HG03095 (cell line): ENCODE results near the gene TMEM183A.

ENCODE experiments used
- ATAC-seq: cut with Tn5 transposase; IDR thresholded peaks from one replicate; pipeline ENCODE4 v1.9.1; 2021; ENCODE audit warnings: moderate library complexity; ENCODE audit not compliant: unreplicated experiment

Gene TMEM183A

DNA sequence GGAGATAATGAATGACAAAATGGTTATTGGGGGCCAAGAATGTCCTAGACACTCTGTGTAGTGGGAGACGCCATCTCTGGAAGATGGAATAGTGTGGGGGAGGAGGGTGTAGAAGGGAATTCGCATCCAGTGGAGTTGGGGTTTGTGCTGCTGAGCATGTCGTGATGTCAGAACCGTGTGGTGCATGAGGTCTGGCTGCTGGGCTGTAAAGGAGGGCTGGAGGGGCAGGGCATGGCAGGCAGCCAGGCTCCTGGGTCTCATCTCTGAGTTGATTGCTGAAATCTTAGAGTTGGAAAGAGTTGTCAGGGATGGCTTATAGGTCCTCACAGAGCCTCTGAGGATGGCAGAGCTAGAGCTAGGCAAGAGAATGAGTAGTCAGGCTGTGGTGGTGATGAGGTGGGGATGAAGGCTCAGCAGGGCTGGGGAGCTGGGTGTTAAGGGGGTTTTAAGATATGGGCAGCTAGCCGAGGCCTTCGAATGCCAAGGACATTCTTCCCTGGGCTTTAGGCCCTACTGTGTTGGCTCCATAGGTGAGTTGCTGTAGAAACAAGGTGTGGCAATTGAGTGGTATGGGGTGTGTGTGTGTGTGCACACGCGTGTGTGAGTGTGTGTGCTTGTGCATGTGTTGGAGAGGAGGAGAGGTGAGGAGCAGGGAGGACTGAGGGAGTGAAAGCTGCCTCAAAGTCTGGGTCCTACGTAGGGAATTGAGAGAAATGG, 21.1 kb downstream of the TMEM183A start:
- ATAC-seq = no peak

DNA sequence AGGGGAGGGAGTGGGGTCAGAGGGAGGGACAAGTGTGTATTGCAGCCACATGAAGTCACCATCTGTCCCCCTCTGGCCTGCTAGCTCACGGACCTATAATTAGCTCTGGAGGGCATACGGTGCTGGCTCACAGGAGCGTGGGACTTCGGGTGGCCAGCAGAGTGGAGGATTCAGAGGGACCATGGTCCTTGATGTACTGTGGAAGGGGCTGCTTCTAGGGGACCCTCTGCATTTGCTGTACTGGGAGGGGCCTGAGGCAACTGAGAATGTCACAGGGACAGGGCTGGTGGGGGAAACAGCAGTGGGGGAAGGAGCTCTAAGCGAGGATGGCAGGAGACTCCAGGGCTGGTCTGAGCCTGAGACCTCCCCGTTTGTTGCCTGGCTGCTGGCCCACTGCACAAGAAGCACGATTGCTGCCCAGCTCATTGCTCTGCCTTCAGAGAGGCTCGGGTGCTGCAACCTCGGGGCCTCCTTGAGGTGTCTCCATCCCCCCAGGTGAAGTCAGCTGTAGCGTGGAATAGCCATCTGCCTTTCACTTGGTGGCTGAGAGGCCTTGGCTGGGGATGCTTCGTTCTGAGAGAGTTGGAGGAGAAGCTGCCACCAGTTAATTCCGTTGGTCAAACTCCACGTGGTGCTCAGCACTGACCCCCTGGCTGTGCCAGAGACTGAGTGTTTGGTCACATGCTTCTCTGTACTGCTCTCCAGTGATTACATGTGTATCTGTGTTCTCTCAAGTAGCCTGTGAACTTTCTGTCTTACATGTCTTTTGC, 21.8 kb downstream of the TMEM183A start:
- ATAC-seq = no peak

DNA sequence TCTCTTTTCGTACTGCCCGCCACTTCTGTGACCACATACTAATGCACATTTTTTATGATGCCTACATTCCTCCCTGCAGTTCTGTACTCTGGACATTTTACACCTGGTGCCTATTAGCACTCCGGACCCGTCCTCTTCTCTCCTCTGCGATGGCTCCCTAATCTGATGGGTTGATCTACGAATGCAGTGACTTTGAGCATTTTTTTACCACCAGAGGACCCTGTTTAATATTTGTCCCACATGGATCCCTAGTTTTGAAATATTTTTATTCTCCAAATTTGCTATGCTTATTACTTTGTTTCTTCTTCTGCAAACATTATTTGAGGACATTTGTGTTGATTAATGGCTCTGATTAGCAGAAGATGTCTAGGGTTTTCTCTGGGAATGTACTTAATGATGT, 24.3 kb downstream of the TMEM183A start:
- ATAC-seq = no peak

DNA sequence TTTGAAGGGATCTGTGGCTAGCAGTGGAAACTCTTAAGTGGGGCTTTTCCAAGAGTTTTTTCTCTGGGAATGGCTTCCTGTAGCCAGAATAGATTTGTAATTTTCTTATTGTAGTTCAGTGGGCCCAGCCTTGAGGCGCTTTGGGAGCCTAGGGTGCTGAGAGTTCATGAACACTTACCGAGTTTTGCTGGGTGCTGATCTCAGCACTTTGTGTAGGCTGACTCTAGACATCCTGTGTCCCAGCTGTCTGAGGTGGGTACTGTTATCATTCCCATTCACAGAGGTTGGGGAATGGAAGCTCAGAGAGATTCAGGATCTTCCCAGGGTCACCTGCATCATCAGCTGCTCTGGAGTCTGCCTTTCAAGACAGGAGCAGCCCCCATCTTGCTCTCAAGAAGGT, 26.1 kb downstream of the TMEM183A start:
- ATAC-seq = no peak

DNA sequence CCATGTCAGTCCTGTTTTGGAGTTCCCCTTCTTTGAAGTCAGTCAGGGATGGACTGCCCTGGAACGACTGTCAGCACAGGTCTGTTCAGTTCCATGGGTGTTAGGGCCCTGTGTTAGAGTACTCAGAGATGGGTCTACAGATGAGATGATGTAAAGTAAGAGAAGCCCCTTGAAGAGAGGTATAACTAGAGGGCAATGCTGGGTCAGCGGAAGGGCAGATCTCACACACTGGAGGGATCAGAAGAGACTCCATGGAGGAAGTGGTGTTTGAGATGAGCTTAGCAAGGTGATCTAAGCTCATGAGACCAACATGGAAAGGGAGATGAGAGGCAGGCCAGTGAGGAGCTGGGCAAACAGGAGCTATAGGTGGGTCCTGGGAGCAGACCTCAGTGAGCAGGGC, 26.7 kb downstream of the TMEM183A start:
- ATAC-seq = no peak

DNA sequence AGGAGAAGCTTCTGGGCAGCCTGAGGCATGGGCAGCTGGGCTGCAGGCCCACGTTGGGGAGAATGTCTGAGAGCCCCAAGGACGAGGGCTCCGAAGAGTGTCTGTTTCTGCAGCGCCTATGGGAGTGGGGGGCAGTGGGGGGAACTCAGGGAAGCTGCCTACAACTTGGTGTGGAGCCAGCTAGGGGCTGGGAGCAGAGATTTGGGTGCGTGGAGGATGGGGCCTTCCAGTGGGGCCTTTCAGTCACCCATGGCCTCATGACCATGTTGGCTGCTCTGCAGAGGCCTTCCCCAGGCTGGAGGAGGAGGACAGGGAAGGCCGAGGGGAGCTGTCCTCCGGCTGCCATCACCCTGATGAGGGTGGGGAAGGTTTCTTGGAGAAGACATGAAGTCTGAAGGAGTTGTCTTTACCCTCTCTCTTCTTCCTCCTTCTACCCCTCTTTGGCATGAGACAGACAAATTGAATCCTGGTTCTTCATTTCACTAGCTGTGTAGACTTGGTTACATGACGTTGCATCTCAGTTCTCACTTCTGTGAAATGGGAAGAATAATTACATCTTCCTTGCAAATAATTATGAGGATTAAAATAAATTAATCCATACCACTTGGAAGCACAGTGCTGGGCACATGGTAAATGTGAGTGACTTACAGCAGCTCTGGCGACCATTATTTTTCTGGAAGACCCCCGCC, 27.4 kb downstream of the TMEM183A start:
- ATAC-seq = no peak

DNA sequence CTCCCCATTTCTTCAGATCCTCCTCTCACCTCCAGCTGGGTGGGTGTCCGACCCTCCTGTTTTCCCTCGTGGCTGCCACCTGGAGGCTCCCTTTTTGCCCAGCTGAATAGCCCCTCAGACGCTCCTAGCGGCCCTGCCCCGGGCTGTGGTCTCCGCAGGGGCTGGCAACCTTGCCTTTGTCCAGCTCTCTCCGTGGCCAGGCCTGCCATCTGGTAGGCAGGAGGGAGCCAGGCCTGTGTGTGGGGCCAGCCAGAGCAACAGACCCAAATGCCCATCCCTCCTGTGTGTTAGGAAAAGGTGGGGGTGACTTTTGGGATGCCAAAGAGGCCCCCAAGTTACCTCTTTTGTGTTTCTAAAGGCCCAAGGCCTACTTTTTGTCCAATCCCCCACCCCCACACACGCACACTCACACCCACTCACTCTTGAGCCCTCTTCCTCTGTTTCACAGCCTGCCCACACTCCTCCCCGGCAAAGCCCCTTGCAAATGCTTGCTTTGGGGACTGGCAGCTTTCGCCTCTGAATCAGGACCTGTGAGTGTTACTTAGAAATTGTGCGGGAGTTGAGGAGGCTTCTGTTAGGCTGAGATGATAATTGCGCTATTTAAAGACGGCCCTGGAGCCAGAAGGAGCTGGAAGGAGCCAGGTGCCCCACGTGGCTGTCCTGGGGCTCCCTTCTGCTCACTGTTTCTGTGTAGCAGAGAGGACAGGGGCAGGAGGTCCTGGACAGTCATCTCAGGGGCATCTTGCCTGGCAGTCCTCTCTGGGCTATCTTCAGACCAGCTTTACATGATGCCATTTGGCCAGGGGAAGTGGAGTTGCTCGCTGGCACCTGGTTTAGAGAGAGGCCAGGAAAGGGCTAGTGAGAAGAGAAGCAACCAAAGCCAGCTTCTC, 28.2 kb downstream of the TMEM183A start:
- no peak for ATAC-seq

DNA sequence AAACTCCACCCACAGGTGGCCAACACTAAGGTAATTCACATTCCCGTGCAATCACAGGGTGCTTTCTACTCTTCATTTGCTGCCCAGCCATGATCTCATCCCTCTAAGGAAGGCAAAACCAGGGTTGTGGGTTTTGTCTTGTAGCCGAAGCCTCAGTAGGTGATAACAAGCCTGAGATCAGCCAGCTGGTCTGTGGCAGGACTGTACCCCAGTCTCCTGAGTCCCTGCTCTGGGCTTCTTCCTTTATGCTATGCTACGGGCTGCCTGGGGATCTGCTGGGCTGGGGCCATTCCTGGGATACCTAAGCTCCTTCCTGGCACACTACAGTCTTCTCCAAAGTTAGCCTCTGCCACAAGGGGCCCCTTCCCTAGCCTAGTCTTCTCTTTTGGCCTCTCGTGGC, 29.0 kb downstream of the TMEM183A start:
- ATAC-seq = no peak

DNA sequence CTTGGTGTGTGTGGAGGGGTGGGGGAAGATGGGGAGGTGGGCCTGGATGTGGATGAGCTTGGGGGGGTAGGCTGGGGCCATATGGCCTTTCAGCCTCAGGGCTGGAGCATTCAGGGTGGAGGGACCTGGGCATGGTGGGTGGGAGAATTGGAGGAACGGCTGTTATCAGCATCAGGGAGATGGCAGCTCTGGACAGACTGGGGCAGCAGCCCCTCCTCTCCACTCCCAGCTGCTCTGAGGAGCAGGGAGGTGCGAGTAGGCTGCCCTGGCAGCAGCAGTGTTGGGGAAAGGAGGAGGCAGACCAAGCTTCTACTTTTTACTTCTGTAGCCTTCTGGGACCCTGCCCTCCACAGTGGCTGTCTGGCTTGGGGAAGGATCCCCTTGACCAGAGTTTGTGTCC, 29.4 kb downstream of the TMEM183A start:
- no peak for ATAC-seq

DNA sequence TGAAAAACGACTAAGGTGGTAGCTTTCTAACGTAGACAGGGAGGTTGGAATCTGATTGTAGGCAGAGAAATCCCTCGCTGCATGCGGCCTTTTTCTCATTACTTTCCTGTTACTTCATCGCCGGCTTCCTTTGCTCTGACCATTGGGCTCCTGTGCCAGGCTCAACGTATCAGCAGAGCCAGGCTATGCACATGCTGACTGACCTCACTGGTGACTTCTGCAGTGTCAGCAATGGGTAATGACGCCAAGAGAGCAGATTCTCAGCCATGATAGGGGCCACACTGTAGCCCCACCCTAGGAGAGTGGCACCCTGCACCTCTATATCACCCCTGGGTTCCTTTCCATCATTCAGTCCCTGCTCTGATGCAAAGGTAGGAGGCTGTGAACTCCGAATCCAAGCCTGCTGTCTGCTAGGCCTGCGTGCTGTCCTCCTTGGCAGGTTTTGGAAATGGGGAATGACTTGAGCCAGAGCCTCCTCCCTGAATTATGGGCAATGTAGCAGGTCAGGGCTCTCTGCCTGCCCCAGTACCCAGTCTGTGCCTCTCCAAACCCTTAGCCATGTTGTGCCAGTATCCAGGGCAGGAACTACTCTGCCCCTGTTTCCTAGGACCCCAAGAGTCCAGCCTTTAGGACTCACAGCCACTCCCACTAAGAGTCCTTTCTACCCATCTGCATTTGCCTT, 30.5 kb downstream of the TMEM183A start:
- ATAC-seq = no peak

DNA sequence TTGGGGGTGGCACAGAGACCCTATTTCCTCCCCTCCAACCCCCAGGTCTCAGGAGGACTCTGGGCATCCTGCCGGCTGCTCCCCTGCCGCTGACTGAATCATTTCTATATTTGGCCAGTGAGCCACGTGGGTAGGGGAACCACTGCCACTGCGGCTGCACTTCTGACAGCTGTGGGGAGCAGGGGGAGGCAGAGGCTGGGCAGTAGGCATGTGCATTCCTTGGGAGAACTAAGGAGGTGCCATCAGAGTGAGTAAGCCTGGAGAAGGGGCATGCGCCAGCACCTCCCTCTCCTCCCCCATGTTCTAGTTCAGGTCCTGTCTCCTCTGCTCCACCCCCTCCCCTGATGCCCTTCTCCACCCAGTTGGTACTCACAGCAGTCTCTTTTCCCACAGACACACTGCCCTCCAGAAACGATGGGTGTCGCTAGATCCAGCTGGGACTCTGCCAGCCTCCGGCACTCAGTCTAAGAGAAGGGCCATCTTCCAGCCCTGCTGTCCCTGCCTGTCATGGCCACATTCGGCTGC, 31.1 kb downstream of the TMEM183A start:
- peak; percentile 55 for ATAC-seq

DNA sequence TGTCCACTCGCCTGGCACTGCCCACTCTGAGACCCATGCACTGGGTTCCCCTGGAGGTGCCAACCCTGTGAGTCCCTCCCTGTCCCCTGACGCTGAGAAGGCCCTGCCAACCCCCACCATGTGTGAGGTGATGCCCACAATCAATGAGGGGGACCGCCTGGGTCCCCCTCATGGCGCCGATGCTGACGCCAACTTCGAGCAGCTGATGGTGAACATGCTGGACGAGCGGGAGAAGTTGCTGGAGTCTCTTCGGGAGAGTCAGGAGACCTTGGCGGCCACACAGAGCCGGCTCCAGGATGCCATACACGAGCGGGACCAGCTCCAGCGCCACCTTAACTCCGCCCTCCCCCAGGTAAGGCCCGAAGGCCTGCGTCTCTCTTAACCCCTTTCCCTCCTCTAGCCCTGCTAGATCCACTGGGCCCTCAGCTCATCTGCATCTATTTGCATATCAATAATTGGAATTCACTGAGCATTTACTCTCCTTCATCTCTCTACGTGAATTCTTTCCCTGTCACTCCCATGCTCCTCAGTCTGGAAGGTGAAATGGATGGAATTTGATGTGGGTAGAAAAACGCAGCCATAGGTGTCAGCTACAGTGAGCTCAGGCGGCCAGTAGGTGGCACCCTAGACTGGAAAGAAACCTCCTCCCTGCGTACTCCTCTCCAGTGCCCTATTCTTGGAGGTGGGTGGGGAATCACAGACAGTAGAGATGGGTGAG, 31.9 kb downstream of the TMEM183A start:
- no peak for ATAC-seq

DNA sequence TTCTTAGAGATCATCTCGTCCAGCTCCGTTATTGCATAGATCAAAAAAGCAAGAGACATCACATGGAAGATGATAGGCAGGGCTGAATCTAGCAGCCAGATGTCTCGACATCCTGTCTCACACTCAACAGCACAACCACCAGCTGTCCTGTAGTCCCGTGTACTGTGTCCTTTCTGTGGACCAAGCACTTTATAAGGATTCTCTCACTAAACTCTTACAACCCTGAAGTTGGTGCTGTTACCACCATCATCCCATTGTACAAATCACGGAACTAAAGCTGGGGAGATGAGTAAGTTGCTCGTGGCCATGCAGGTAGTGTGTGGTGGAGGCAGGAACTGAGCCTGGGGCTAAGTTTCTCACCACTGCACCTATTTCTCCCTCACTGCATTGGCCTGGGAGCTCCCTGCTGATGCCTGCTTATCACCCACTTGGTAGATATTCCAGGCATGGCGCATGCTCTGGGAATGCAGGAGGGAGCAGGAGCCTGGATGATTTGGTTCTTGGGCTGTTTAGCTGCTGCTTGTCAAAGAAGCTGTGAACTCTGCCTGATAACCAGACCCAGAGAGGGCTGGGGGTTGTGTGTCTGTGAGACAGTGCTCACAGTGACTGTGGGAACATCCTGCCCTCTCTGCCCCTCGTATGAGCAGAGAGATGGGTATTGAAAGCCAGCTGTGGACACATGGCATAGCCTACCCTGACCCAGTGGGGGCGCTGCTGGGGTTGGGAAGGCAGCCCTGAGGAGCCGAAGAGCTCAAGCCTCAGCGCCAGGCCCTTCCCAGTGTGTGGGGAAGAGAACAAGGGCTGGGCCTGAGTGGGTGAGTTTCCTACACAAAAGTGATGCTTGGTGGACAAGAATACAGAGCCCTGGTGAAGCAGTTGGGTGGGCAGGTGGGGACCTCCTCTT, 32.7 kb downstream of the TMEM183A start:
- ATAC-seq = no peak

DNA sequence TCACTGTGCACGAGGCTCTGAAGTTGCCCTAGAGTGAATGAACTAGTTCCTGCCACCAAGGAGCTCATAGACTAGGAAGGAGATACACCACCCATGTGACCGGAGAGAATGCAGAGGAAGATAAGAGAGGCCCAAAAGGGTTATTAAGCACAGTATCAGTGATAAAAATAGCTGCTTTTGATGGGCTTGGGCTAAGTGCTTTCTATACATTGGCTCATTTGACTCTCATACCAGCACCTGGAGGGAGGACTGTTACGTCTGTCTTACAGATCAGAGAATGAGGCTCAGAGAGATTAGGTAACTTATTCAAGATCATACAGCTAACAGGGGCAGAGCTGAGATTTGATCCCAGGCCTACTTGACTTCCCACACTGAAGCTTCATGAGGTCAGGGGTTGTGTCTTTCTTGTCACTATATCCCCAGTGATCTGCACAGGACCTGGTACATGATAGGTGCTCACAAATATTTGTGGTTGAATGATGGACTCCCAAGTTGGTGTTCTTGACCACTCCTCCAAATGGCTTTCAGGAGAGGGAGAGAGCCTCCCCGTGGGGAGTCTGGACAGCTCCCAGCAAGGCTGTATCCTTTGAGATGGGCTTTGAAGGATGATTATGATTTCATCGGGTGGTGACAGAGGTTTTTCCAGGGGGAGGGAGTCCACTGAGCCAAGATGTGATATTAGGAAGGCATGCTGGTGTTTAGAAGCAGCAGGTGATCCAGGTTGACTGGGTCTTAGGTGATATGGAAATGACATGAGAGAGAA, 33.5 kb downstream of the TMEM183A start:
- ATAC-seq = no peak

DNA sequence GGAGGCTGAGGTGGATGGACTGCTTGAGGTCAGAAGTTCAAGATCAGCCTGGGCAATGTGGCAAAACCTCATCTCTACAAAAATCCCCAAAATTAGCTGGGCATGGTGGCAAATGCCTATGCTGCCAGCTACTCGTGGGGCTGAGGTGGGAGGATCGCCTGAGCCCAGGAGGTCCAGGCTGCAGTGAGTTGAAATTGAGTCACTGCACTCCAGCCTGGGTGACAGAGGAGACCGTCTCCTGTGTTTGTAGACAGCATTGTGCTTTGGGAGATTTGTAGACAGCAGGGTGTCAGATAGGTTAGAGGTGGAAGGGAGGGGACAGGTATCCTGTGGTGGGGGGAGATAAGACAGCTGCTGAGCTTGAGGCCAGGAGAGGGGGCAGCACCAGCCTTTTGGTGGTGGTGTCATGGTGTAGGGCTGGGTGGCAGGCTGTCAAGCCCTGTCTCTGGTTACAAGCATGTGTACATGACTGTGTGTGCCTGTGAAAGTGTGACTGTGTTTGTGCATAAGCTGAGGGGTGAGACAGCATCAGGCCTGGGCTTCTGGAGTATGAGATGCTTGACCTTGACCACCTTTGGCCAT, 34.3 kb downstream of the TMEM183A start:
- ATAC-seq = no peak

DNA sequence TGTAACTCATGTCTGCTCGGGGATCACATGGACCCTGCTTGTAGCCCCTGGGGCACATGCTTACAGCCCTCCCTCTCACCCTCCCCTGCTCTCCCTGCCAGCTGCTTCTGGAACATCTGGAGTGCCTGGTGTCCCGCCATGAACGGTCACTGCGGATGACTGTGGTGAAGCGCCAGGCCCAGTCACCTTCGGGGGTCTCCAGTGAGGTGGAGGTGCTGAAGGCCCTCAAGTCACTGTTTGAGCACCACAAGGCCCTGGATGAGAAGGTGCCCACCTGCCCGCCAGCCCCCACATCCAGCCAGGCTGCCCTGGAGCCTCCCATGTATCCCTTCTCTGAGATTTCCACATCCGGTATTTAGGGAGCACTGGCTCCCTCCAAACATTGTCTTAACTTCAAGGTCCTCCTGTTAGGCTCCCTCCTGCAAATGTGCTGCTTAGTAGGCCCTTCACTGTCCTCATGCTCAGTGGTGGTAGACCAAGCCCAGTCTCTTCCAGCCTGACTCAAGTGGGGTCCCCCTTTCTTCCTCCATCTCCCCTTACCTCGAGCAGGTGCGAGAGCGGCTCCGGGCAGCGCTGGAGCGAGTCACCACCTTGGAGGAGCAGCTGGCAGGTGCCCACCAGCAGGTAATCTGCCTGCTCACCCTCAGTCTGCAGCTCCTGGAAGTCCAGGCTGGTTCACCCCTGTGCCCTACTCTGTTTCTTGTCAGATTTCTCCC, 36.8 kb downstream of the TMEM183A start:
- no peak for ATAC-seq
